HG03280 (cell line): ENCODE results near the gene PDE4B.
"Not testable (repeated sequence)": the region's sequence is repeated elsewhere in the genome, so short reads cannot be mapped to it uniquely, and the experiment has no call there.

ENCODE experiments used
- ATAC-seq: cut with Tn5 transposase; IDR thresholded peaks from one replicate; pipeline ENCODE4 v1.9.1; 2021; ENCODE audit warnings: mild to moderate bottlenecking, moderate library complexity; ENCODE audit not compliant: unreplicated experiment

PDE4B gene

GRCh38 chr1:65990161-65990560 is 197.5 kb downstream of the PDE4B start:
- no peak for ATAC-seq

GRCh38 chr1:65991694-65992093 is 199.0 kb downstream of the PDE4B start:
- ATAC-seq = no peak

DNA sequence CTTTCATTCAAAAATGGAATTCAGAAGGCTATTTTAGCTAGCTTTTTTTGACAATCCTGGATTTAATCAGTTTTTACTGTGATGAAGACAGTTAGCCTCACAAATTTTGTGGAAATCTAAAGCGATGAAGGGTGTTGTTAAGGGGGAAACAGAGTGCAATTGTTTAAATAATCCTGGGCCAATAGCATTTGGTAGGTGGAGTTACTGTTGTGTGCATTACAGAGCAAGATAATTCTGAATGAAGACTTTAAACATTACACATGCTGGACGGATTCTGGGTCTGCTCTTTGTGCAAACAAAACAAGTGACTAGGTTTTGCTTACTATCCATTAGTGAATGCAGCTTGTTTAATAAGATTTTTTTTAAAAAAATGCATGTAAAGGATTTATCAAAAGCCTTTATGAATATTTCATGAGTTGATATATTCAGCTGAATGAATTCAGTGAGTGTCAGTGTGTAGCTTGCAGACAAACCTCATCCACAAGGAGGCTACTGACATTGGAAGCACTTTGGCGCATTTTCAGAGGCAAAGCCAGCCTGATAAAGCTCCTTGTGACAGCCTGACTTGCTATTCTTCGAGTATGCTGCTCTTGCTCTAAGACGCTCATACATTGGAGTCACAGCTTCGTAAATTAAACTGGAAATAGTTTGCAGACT is 199.6 kb downstream of the PDE4B start:
- no peak for ATAC-seq

DNA sequence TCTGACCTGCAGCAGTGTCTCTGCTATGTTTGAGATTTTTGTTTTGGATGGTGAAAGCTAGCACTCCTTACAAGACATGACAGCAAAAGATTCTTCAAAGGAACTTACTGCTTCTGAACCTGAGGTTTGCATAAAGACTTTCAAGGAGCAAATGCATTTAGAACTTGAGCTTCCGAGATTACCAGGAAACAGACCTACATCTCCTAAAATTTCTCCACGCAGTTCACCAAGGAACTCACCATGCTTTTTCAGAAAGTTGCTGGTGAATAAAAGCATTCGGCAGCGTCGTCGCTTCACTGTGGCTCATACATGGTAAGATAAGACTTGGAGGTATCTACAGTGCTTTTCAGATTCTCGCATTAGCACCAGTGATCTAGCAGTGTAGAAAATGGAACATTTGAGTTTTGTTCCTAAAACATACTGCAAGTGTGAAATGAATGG is 200.2 kb downstream of the PDE4B start:
- no peak for ATAC-seq

- no peak for ATAC-seq
These were observed 201.5 kb downstream of the PDE4B start for GRCh38 chr1:65994223-65994622.

DNA sequence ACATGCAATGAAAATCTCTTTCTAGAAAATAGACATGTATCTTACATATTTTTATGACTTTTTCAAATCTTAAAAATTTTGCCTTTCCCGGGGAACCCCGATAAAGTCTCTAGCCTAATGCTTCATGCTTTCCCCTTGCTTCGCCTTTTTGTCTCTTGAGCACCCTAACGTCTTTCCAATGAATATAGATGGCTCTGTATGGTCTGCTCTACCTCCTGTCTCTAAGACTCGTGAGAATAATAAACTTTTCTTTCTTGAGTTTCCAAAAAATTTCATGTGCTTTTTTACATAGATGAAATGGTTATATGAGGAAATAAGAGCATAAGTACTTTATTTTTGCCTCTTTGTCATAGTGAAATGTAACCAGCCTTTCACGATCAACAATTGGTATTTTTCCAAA is 202.6 kb downstream of the PDE4B start:
- no peak for ATAC-seq

DNA sequence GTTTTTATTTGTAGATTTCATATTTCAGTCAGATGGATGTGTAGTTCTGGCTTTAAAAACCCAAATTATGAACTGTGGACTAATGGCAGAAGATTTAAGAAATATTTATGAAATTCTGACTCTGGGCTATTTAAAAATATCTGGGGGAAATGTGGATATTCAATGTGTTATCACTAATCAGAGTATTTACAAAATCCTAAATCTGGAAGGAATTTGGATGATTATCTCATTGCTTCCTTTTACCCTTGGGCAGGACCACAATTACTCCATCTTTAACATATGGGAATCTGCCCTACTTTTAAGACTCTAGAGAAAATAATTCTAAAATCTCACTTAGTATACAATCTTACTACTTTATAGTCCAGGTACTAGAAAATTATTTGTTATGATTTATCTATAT is 203.2 kb downstream of the PDE4B start:
- no peak for ATAC-seq

DNA sequence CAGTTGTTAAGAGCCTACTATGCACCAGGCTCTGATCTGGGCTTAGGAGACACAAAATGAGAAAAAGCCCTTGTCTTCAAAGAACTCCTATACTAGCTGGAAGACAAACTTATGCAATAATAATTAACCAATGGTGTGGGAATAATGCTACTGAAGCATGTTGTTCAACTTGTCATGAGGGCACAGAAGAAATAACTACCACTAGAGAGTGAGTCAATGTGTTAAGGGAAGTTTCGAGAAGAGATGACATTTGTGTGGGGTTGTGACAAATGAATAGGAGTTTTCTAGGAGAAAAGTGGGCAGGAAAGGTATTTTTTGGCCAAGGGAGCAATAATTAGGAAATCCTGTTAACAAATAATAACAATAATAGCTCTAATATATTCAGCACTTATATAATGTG is 205.0 kb downstream of the PDE4B start:
- ATAC-seq = no peak

- no peak for ATAC-seq
These were observed 206.3 kb downstream of the PDE4B start for GRCh38 chr1:65998763-65999583.

GRCh38 chr1:66000033-66000637 is 207.4 kb downstream of the PDE4B start:
- ATAC-seq = no peak

- ATAC-seq = no peak
These were observed 211.0 kb downstream of the PDE4B start for GRCh38 chr1:66003690-66004089.

DNA sequence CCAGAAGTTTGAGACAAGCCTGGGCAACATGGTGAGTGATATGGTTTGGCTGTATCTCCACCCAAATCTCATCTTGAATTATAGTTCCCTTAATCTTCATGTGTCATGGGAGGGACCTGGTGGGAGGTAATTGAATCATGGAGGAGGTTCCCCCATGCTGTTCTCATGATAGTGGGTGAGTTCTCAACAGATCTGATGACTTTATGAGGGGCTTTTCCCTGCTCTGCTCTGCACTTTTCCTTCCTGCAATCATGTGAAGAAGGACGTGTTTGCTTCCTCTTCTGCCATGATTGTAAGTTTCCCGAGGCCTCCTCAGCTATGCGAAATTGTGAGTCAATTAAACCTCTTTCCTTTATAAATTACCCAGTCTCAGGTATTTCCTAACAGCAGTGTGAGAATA is 213.8 kb downstream of the PDE4B start:
- ATAC-seq = not testable (repeated sequence)

DNA sequence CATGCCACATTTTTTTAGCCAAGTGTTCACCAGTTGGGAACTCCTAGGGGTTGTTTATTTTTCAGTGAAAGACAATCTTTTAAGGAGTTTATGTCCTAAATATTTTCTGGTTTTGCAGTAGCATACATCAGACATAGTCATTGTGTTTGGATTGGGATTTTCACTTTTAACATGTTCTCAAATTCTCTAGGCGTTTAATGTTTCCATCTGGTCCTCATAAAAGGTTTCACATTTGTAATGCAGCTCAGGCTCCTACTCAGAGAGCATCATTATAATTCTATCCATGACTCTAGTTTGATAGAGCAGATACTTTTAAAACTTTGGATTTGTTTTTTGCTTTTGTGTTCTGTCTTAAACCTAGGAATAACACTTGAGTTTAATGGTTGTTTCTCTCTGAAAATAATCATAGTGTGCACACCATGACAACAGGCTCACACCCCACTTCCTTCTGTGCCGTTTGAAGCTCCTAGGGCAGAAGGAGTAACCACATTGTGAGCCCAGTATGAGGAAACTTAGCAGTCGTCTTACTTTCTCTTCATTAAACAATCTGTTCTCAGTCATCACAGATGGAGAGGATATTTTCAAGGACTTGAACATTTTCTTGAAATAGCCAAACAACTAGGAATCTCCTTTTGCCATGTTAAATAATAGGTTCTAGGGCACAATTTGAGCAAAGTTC is 219.6 kb downstream of the PDE4B start:
- no peak for ATAC-seq

GRCh38 chr1:66013371-66013770 is 220.7 kb downstream of the PDE4B start:
- ATAC-seq = no peak

DNA sequence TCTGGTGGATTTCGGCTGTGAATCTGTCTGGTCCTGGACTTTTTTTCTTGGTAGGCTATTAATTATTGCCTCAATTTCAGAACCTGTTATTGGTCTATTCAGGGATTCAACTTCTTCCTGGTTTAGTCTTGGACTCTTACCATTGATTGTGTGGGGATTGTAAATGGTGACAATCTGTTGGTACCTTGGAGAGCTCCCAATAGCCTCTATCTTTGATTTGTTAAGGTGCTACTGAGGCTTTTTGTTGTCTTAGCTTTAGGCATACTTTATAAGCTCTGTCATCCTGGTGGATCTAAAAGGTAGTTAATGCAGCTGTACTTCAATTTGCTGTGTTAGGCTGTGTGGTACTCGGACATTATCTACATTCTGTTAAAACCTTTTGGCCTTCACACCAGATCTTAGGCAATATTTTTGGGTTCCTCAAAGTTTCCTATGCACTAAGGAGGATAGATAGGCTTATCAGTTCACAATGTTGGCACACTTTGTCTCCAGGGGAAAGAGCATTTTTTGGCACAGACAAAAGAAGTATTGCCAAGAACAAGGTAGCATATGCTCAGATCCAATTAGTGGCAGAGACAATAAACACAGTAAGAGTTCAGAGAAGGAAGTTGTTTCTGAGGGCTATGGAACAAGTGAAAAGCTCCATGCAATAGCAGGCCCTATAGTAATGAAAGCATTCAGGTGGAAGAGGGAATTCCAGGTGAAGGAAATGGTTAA is 230.4 kb downstream of the PDE4B start:
- no peak for ATAC-seq

- ATAC-seq = no peak
These were observed 232.5 kb downstream of the PDE4B start for GRCh38 chr1:66025188-66025587.

DNA sequence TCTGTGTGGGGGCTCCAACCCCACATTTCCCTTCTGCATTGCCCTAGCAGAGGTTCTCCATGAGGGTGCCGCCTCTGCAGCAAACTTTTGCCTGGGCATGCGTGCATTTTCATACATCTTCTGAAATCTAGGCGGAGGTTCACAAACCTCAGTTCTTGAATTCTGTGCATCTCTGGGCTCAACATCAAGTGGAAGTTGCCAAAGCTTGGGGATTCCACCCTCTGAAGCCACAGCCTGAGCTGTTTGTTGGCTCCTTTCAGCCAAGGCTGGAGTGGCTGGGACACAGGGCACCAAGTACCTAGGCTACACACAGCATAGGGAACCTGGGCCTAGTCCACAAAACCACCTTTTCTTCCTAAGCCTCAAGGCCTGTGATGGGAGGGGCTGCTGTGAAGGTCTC is 235.3 kb downstream of the PDE4B start:
- no peak for ATAC-seq

DNA sequence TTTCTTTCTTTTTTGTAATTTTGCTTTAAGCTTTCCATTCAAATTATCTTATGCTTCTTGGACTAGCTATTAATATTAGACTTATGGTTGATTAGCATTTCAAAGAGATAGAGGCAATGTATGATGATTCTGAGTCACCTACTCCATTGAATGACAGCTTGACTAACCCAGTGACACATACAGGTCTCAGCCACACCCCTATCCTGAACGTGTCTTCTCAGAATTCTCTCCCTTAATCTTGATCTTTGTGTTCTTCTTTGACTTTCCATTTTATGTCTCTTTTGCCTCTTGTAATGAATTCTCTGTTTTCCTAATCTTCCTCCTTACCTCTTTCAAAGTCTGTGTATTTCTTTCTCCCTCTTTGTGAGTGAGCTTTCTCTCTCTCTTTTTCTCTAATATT is 241.1 kb downstream of the PDE4B start:
- ATAC-seq = no peak

DNA sequence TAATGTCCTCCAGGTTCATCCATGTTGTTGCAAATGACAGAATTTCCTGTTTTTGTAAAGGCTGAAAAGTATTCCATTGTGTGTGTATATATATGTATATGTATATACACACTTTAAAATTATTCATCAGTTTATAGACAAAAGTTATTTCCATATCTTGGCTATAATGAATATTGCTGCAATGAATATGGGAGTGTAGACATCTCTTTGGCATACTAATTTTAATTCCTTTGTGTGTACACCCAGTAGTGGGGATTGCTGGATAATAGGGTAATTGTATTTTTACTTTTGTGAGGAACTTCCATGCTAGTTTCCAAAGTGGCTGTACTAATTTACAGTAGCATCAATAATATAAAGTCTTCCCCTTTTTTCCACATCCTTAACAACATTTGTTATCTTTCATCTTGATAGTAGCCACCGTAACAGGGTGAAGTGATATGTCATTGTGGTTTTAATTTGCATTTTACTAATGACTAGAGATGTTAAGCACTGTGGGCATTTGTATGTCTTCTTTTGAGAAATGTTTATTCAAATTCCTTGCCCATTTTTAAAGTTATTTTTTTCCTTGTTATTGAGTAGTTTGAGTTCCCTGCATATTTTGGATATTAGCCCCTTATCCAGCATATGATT is 243.0 kb downstream of the PDE4B start:
- ATAC-seq = no peak

DNA sequence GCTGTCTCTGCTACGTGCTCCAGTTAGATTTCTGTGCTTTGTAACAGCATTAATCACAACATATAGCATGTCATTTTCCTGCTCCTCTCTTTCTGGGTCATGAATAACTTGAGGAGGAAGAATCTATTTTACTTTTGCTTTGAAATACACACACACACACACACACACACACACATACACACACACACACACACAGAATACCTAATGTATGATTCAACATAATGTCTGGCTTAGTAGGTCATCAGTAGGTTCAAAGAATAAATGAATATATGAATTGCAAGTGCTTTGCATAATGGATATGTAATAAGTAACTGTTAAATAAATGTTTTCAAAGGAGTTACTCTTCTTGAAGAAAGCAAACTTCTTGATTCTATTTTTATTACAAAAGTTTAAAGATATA is 249.0 kb downstream of the PDE4B start:
- ATAC-seq = no peak
